Skin of body (tissue), 2 donors: Measurements from ENCODE around the gene CETN2. TPM values are rescaled to one million over a fixed set of nuclear protein-coding genes. Genes with fewer than 3 reads are reported as not detected.
A peak's percentile ranks its signal among the peaks of the same experiment; 100 is the strongest.
"Not testable (repeated sequence)": the region's sequence is repeated elsewhere in the genome, so short reads cannot be mapped to it uniquely, and the experiment has no call there.

Experiments
- DNase-seq: peaks from one replicate; lab custom pipeline; 2025; lab: John Stamatoyannopoulos, UW
- total RNA-seq: library from RNA; depleted of rRNA; stranded (reverse); fragments of >200 nt; gene quantifications from one replicate; pipeline ENCODE4 v1.2.3, GENCODE V29; 2014

Gene CETN2
- 20.1 TPM for total RNA-seq

GRCh38 chrX:152830312-152831305 lies at the start of gene CETN2, which contains the start of gene NSDHL:
TSS of gene CETN2 (minus strand) at chrX:152830757. CDS start at chrX:152830710, 47 bp downstream.
TSS of gene NSDHL (plus strand) at chrX:152831063. CDS start at chrX:152846325, 15,262 bp downstream.
- peak; percentile 94 for DNase-seq

- no peak for DNase-seq
These were observed 48.6 kb upstream of the CETN2 start for GRCh38 chrX:152878976-152879755.

- DNase-seq = no peak
These were observed 46.6 kb upstream of the CETN2 start for GRCh38 chrX:152876931-152877840.

- DNase-seq = no peak
These were observed 42.8 kb upstream of the CETN2 start for GRCh38 chrX:152873361-152873760.

GRCh38 chrX:152872522-152872921 lies 42.0 kb upstream of the CETN2 start:
- no peak for DNase-seq

- DNase-seq = no peak
These were observed 40.7 kb upstream of the CETN2 start for GRCh38 chrX:152871260-152871659.

- no peak for DNase-seq
These were observed 39.4 kb upstream of the CETN2 start for GRCh38 chrX:152869972-152870371.

- DNase-seq = no peak
These were observed 35.8 kb upstream of the CETN2 start for GRCh38 chrX:152866386-152866785.

- no peak for DNase-seq
These were observed 34.8 kb upstream of the CETN2 start for GRCh38 chrX:152865232-152865920.

GRCh38 chrX:152861826-152862225 lies 31.3 kb upstream of the CETN2 start:
- no peak for DNase-seq

GRCh38 chrX:152861116-152861515 lies 30.6 kb upstream of the CETN2 start:
- no peak for DNase-seq

GRCh38 chrX:152853986-152854385 lies 23.4 kb upstream of the CETN2 start:
- DNase-seq = no peak

GRCh38 chrX:152850465-152850864 lies 19.9 kb upstream of the CETN2 start:
- DNase-seq = no peak

- DNase-seq = no peak
These were observed 16.7 kb upstream of the CETN2 start for GRCh38 chrX:152847281-152847680.

- no peak for DNase-seq
These were observed 15.2 kb upstream of the CETN2 start for GRCh38 chrX:152845618-152846240.

GRCh38 chrX:152844256-152844655 lies 13.7 kb upstream of the CETN2 start:
- no peak for DNase-seq

GRCh38 chrX:152843852-152844251 lies 13.3 kb upstream of the CETN2 start:
- DNase-seq = no peak

GRCh38 chrX:152842772-152843338 lies 12.3 kb upstream of the CETN2 start:
- no peak for DNase-seq

GRCh38 chrX:152835470-152835869 lies 4.9 kb upstream of the CETN2 start:
- DNase-seq = not testable (repeated sequence)

GRCh38 chrX:152833378-152833777 lies 2.8 kb upstream of the CETN2 start:
- DNase-seq = no peak
